Measurements from ENCODE around the gene CXXC1. TPM values are rescaled to one million over a fixed set of nuclear protein-coding genes. Genes with fewer than 3 reads are reported as not detected.
"Not testable (repeated sequence)": the region's sequence is repeated elsewhere in the genome, so short reads cannot be mapped to it uniquely, and the experiment has no call there.

The CXXC1 gene
- total RNA-seq, 6 donors from 2014 or later: 49.6 to 247 (median 85.4) TPM

- no peaks in the 10 kb centered on the region for H3K27me3 ChIP-seq
- no peaks in the 10 kb centered on the region for H3K9me3 ChIP-seq
- H3K4me3 ChIP-seq: no peak overlapping the region
- no peak for TF ChIP-seq POLR2A (IDR thresholded peaks at IDR 0.05)
- no peak for TF ChIP-seq POLR2AphosphoS5 (IDR thresholded peaks at IDR 0.05)
- no peak for TF ChIP-seq CTCF (IDR thresholded peaks at IDR 0.05)
- TF ChIP-seq EP300 (IDR thresholded peaks at IDR 0.05): no peak
- WGBS, 2 donors: 73 to 81% methylated on average over 2 of the region's 2 CpGs
- peaks cover 0 to 8% (median under 1%) of the 10 kb centered on the region in 4 donors for H3K4me1 ChIP-seq
- no peak for ATAC-seq (ENCODE audit: low FRiP score in 2 of 2)
- no peak overlapping the region for H3K27ac ChIP-seq
- no peaks in the 10 kb centered on the region for H3K36me3 ChIP-seq
- DNase-seq: no peak
Observed at GRCh38 chr18:50313031-50313607, 25.6 kb upstream of the CXXC1 start.

GRCh38 chr18:50312296-50313030, 25.0 kb upstream of the CXXC1 start:
- Histone ChIP-seq H3K9me3 (no peaks in the 10 kb centered on the region), H3K27me3 (no peaks in the 10 kb centered on the region), H3K36me3 (no peaks in the 10 kb centered on the region), H3K27ac (no peak overlapping the region), H3K4me3 (no peak overlapping the region), H3K4me1 (peaks cover 0 to 15% (median 5%) of the 10 kb centered on the region in 4 donors)
- WGBS, 2 donors: 88 to 90% methylated on average over 7 of the region's 7 CpGs
- no peak for ATAC-seq (ENCODE audit: low FRiP score in 2 of 2)
- no peak for DNase-seq
- TF ChIP-seq POLR2A (IDR thresholded peaks at IDR 0.05) (no peak), CTCF (IDR thresholded peaks at IDR 0.05) (no peak), EP300 (IDR thresholded peaks at IDR 0.05) (no peak), POLR2AphosphoS5 (IDR thresholded peaks at IDR 0.05) (no peak)

GRCh38 chr18:50311650-50312049, 24.2 kb upstream of the CXXC1 start:
- WGBS, 2 donors: 89 to 90% methylated on average over 3 of the region's 3 CpGs
- Histone ChIP-seq H3K27me3 (no peaks in the 10 kb centered on the region), H3K27ac (no peak overlapping the region), H3K36me3 (no peaks in the 10 kb centered on the region), H3K9me3 (no peaks in the 10 kb centered on the region), H3K4me3 (no peak overlapping the region), H3K4me1 (peaks cover 0 to 20% (median 10%) of the 10 kb centered on the region in 4 donors)
- no peak for TF ChIP-seq POLR2AphosphoS5 (IDR thresholded peaks at IDR 0.05)
- TF ChIP-seq EP300 (IDR thresholded peaks at IDR 0.05): no peak
- TF ChIP-seq POLR2A (IDR thresholded peaks at IDR 0.05): no peak
- no peak for TF ChIP-seq CTCF (IDR thresholded peaks at IDR 0.05)
- DNase-seq (no peak), ATAC-seq (ENCODE audit: low FRiP score in 2 of 2) (no peak)

- TF ChIP-seq POLR2A (IDR thresholded peaks at IDR 0.05) (no peak), POLR2AphosphoS5 (IDR thresholded peaks at IDR 0.05) (no peak), EP300 (IDR thresholded peaks at IDR 0.05) (no peak), CTCF (IDR thresholded peaks at IDR 0.05) (no peak)
- no peak for DNase-seq
- H3K36me3 ChIP-seq: no peaks in the 10 kb centered on the region
- no peaks in the 10 kb centered on the region for H3K27me3 ChIP-seq
- H3K4me3 ChIP-seq: no peak overlapping the region
- 86 to 89% methylated on average over 10 of the region's 10 CpGs for WGBS, 2 donors
- ATAC-seq (ENCODE audit: low FRiP score in 2 of 2): no peak
- peaks cover 0 to 2% (median 0%) of the 10 kb centered on the region in 4 donors for H3K9me3 ChIP-seq
- peaks cover 0 to 20% (median 10%) of the 10 kb centered on the region in 4 donors for H3K4me1 ChIP-seq
- no peak overlapping the region for H3K27ac ChIP-seq
Observed at GRCh38 chr18:50310080-50310479, 22.6 kb upstream of the CXXC1 start.

GRCh38 chr18:50308851-50309250, 21.4 kb upstream of the CXXC1 start:
- WGBS, 2 donors: 64 to 75% methylated on average over 5 of the region's 5 CpGs
- H3K9me3 ChIP-seq; H3K4me3 ChIP-seq; H3K27me3 ChIP-seq; DNase-seq; H3K36me3 ChIP-seq; ATAC-seq (ENCODE audit: low FRiP score in 2 of 2): not testable (repeated sequence)
- Histone ChIP-seq H3K27ac (peak overlapping the region in 1 of 4 donors; percentile 30), H3K4me1 (peaks cover 0 to 20% (median 10%) of the 10 kb centered on the region in 4 donors)

Data from upper lobe of left lung (tissue), 6 donors.